GM21423 (cell line): Measurements from ENCODE around the gene CBLIF.
"Not testable (repeated sequence)": the region's sequence is repeated elsewhere in the genome, so short reads cannot be mapped to it uniquely, and the experiment has no call there.

Experiments used
- ATAC-seq: cut with Tn5 transposase; IDR thresholded peaks from one replicate; pipeline ENCODE4 v1.9.1; 2021; ENCODE audit warnings: mild to moderate bottlenecking, moderate library complexity; ENCODE audit not compliant: unreplicated experiment

The CBLIF gene

GRCh38 chr11:59801160-59801706, 44.1 kb downstream of the CBLIF start:
- no peak for ATAC-seq

GRCh38 chr11:59800390-59801025, 44.8 kb downstream of the CBLIF start:
- no peak for ATAC-seq

- no peak for ATAC-seq
These were observed 50.9 kb downstream of the CBLIF start for GRCh38 chr11:59794417-59794816.

GRCh38 chr11:59792507-59792906, 52.8 kb downstream of the CBLIF start:
- ATAC-seq = no peak

GRCh38 chr11:59791639-59792038, 53.7 kb downstream of the CBLIF start:
- ATAC-seq = no peak

- no peak for ATAC-seq
These were observed 57.5 kb downstream of the CBLIF start for GRCh38 chr11:59787816-59788215.

GRCh38 chr11:59787255-59787588, 58.1 kb downstream of the CBLIF start:
- ATAC-seq = no peak

GRCh38 chr11:59785818-59786217, 59.5 kb downstream of the CBLIF start:
- no peak for ATAC-seq

- not testable (repeated sequence) for ATAC-seq
These were observed 60.9 kb downstream of the CBLIF start for GRCh38 chr11:59784441-59784840.

- no peak for ATAC-seq
These were observed 61.6 kb downstream of the CBLIF start for GRCh38 chr11:59783632-59784090.

- ATAC-seq = no peak
These were observed 63.2 kb downstream of the CBLIF start for GRCh38 chr11:59782080-59782479.

GRCh38 chr11:59779487-59779886, 65.8 kb downstream of the CBLIF start:
- ATAC-seq = no peak
